Inferior parietal cortex (tissue), 1 donor: ENCODE data around the gene VSIG2.

Experiments
- DNase-seq: peaks from one replicate; pipeline ENCODE4 v3.0.0-alpha.2; 2016; ENCODE audit errors: extremely low spot score

VSIG2 gene

GRCh38 chr11:124763156-124763947 is 11.3 kb upstream of the VSIG2 start:
- peak; percentile 72 for DNase-seq

GRCh38 chr11:124762624-124763155 is 10.6 kb upstream of the VSIG2 start:
- no peak for DNase-seq

- DNase-seq, result no peak
These were observed 10.1 kb upstream of the VSIG2 start, which contains the start of gene ESAM for GRCh38 chr11:124762105-124762623. Gene ESAM, minus strand, starts transcription at chr11:124762290. Its CDS starts 136 bp downstream, at chr11:124762154.

- no peak for DNase-seq
These were observed 9.4 kb upstream of the VSIG2 start for GRCh38 chr11:124761301-124762104.

GRCh38 chr11:124760806-124761205 is 8.8 kb upstream of the VSIG2 start:
- no peak for DNase-seq

GRCh38 chr11:124760205-124760652 is 8.2 kb upstream of the VSIG2 start:
- no peak for DNase-seq

- no peak for DNase-seq
These were observed 7.5 kb upstream of the VSIG2 start for GRCh38 chr11:124759266-124760204.

GRCh38 chr11:124758355-124759265 is 6.6 kb upstream of the VSIG2 start:
- DNase-seq, result peak; percentile 58

- DNase-seq, result no peak
These were observed 5.3 kb upstream of the VSIG2 start for GRCh38 chr11:124757320-124757719.

GRCh38 chr11:124756753-124757227 is 4.7 kb upstream of the VSIG2 start:
- DNase-seq, result no peak

- no peak for DNase-seq
These were observed 4.1 kb upstream of the VSIG2 start for GRCh38 chr11:124756033-124756752.

GRCh38 chr11:124754710-124755109 is 2.7 kb upstream of the VSIG2 start:
- DNase-seq, result no peak

- DNase-seq, result no peak
These were observed 2.3 kb upstream of the VSIG2 start for GRCh38 chr11:124754309-124754708.

GRCh38 chr11:124753624-124754023 is 1.6 kb upstream of the VSIG2 start:
- DNase-seq, result no peak

- DNase-seq, result no peak
These were observed 1.1 kb upstream of the VSIG2 start for GRCh38 chr11:124753205-124753604.

- DNase-seq, result no peak
These were observed 532 bp upstream of the VSIG2 start for GRCh38 chr11:124752471-124753102.

GRCh38 chr11:124751391-124751740 is 689 bp downstream of the VSIG2 start:
- no peak for DNase-seq

GRCh38 chr11:124749912-124750311 is 2.1 kb downstream of the VSIG2 start:
- DNase-seq, result no peak
